WTC11 (cell line): ENCODE data around the gene OBSCN. TPM values are rescaled to one million over a fixed set of nuclear protein-coding genes. Genes with fewer than 3 reads are reported as not detected.

Source experiments
- ATAC-seq: fragments of 200-7000 bp; cut with Tn5 transposase; 2 replicates; pipeline ENCODE4 v1.10.0; 2021; ENCODE audit warnings: mild to moderate bottlenecking, moderate library complexity
- CTCF ChIA-PET: fragments of 300-600 bp; sonication (Branson Sonifier 250); formaldehyde crosslinking; loops from one replicate; lab custom pipeline; 2021; ENCODE audit warnings: antibody characterized with exemption; lab: Charles Lee
- POLR2A ChIA-PET: fragments of 350-600 bp; sonication (Branson Sonifier 250); formaldehyde crosslinking; loops from one replicate; lab custom pipeline; 2021; ENCODE audit warnings: antibody characterized with exemption; lab: Charles Lee
- DNase-seq: peaks from one replicate; pipeline ENCODE4 v3.0.0; 2021; ENCODE audit warnings: low spot score
- H3K27ac Mint-ChIP-seq: 2 replicates; pipeline ENCODE4 v1.8.0; 2021; ENCODE audit warnings: mixed read lengths
- H3K27me3 Mint-ChIP-seq: 2 replicates; pipeline ENCODE4 v1.8.0; 2021; ENCODE audit warnings: low read depth, mild to moderate bottlenecking, moderate library complexity, mixed read lengths
- H3K36me3 Mint-ChIP-seq: 2 replicates; pipeline ENCODE4 v1.8.0; 2021; ENCODE audit warnings: mixed read lengths
- H3K4me1 Mint-ChIP-seq: 2 replicates; pipeline ENCODE4 v1.8.0; 2022; ENCODE audit warnings: mixed read lengths
- H3K4me3 Mint-ChIP-seq: 2 replicates; pipeline ENCODE4 v1.8.0; 2021; ENCODE audit warnings: mild to moderate bottlenecking, moderate library complexity, mixed read lengths
- H3K9me3 Mint-ChIP-seq: 2 replicates; pipeline ENCODE4 v1.8.0; 2021; ENCODE audit warnings: mixed read lengths
- AR ChIP-seq: fragments of 250-450 bp; sonication (Bioruptor Pico); IDR thresholded peaks from 2 replicates; pipeline ENCODE4 v1.9.0; 2021; ENCODE audit warnings: mild to moderate bottlenecking
- ATF1 ChIP-seq: sonication (generic); formaldehyde crosslinking; IDR thresholded peaks from 2 replicates; pipeline ENCODE4 v1.8.1; 2023; ENCODE audit warnings: mild to moderate bottlenecking, moderate library complexity, missing genetic modification reagents
- CDX4 ChIP-seq: fragments of 250-450 bp; sonication (Bioruptor Pico); IDR thresholded peaks from 2 replicates; pipeline ENCODE4 v1.9.0; 2021; ENCODE audit warnings: moderate library complexity, mild to moderate bottlenecking, inconsistent platforms, borderline replicate concordance
- CREB1 ChIP-seq: sonication (generic); formaldehyde crosslinking; IDR thresholded peaks from 2 replicates; pipeline ENCODE4 v1.8.0; 2023; ENCODE audit warnings: mild to moderate bottlenecking, missing genetic modification reagents
- E2F5 ChIP-seq: sonication (generic); formaldehyde crosslinking; IDR thresholded peaks from 2 replicates; pipeline ENCODE4 v1.8.1; 2022; ENCODE audit warnings: mild to moderate bottlenecking, moderate library complexity, missing genetic modification reagents
- FOXP1 ChIP-seq: sonication (generic); formaldehyde crosslinking; IDR thresholded peaks from 2 replicates; pipeline ENCODE4 v1.8.0; 2022; ENCODE audit warnings: missing genetic modification reagents, mild to moderate bottlenecking, moderate library complexity, borderline replicate concordance
- MXD4 ChIP-seq: fragments of 250-450 bp; sonication (Bioruptor Pico); IDR thresholded peaks from 2 replicates; pipeline ENCODE4 v1.8.0; 2021; ENCODE audit warnings: mild to moderate bottlenecking, moderate library complexity, borderline replicate concordance
- NFE2L1 ChIP-seq: sonication (generic); formaldehyde crosslinking; IDR thresholded peaks from 2 replicates; pipeline ENCODE4 v1.8.1; 2023; ENCODE audit warnings: missing genetic modification reagents
- NR3C1 ChIP-seq: sonication (generic); formaldehyde crosslinking; conservative IDR thresholded peaks from 2 replicates; pipeline ENCODE4 v1.8.1; 2023; ENCODE audit warnings: low read depth, mild to moderate bottlenecking, missing genetic modification reagents
- SMAD4 ChIP-seq: sonication (generic); formaldehyde crosslinking; IDR thresholded peaks from 2 replicates; pipeline ENCODE4 v1.8.0; 2022; ENCODE audit warnings: mild to moderate bottlenecking, missing genetic modification reagents
- SOX15 ChIP-seq: fragments of 250-450 bp; sonication (Bioruptor Pico); IDR thresholded peaks from 2 replicates; pipeline ENCODE4 v1.9.0; 2021; ENCODE audit warnings: mild to moderate bottlenecking
- TEAD1 ChIP-seq: sonication (generic); formaldehyde crosslinking; IDR thresholded peaks from 2 replicates; pipeline ENCODE4 v1.8.0; 2022; ENCODE audit warnings: mild to moderate bottlenecking, missing genetic modification reagents
- TP53 ChIP-seq: sonication (generic); formaldehyde crosslinking; IDR thresholded peaks from 2 replicates; pipeline ENCODE4 v1.8.1; 2023; ENCODE audit warnings: mild to moderate bottlenecking, missing genetic modification reagents
- ZBTB21 ChIP-seq: sonication (generic); formaldehyde crosslinking; IDR thresholded peaks from 2 replicates; pipeline ENCODE4 v1.8.1; 2023; ENCODE audit warnings: mild to moderate bottlenecking, missing genetic modification reagents, borderline replicate concordance
- ZNF121 ChIP-seq: sonication (generic); formaldehyde crosslinking; IDR thresholded peaks from 2 replicates; pipeline ENCODE4 v1.8.0; 2023; ENCODE audit warnings: missing genetic modification reagents
- ZNF219 ChIP-seq: sonication (generic); formaldehyde crosslinking; IDR thresholded peaks from 2 replicates; pipeline ENCODE4 v1.8.0; 2023; ENCODE audit warnings: missing genetic modification reagents, mild to moderate bottlenecking, borderline replicate concordance
- ZNF281 ChIP-seq: sonication (generic); formaldehyde crosslinking; IDR thresholded peaks from 2 replicates; pipeline ENCODE4 v1.8.0; 2023; ENCODE audit warnings: mild to moderate bottlenecking, missing genetic modification reagents
- ZNF317 ChIP-seq: sonication (generic); formaldehyde crosslinking; IDR thresholded peaks from 2 replicates; pipeline ENCODE4 v1.8.1; 2023; ENCODE audit warnings: low read depth, mild to moderate bottlenecking, moderate library complexity, missing genetic modification reagents, borderline replicate concordance
- total RNA-seq: library from RNA; stranded (reverse); gene quantifications from 3 replicates; pipeline ENCODE4 v1.2.3, GENCODE V29; 2021
- TF ChIP-seq, protein P1 (sequence below): sonication (generic); formaldehyde crosslinking; IDR thresholded peaks from 2 replicates; pipeline ENCODE4 v1.8.1; 2023; ENCODE audit warnings: mild to moderate bottlenecking, missing genetic modification reagents
- TF ChIP-seq, protein P2 (sequence below): sonication (generic); formaldehyde crosslinking; IDR thresholded peaks from 2 replicates; pipeline ENCODE4 v1.8.1; 2023; ENCODE audit warnings: mild to moderate bottlenecking, missing genetic modification reagents, moderate library complexity
- TF ChIP-seq, protein P3 (sequence below): sonication (generic); formaldehyde crosslinking; IDR thresholded peaks from 2 replicates; pipeline ENCODE4 v1.8.1; 2022; ENCODE audit warnings: missing genetic modification reagents, borderline replicate concordance

The OBSCN gene
- total RNA-seq, 1 experiment from 2014 or later: 38.8 TPM

- no peak for ATAC-seq
- Mint-ChIP-seq H3K27me3 (no peaks in the 10 kb centered on the region), H3K27ac (no peak overlapping the region), H3K4me3 (no peak overlapping the region), H3K4me1 (no peaks in the 10 kb centered on the region), H3K9me3 (no peaks in the 10 kb centered on the region), H3K36me3 (no peaks in the 10 kb centered on the region)
- no peak for DNase-seq
- ChIA-PET POLR2A (no interaction called here), CTCF (interaction anchor here (0.9 to 1.3 kb wide), 2 partner anchors 11 to 46 kb away, joined by 3 read pairs; no protein-coding TSS in a partner anchor)
- TF ChIP-seq, protein P1, sequence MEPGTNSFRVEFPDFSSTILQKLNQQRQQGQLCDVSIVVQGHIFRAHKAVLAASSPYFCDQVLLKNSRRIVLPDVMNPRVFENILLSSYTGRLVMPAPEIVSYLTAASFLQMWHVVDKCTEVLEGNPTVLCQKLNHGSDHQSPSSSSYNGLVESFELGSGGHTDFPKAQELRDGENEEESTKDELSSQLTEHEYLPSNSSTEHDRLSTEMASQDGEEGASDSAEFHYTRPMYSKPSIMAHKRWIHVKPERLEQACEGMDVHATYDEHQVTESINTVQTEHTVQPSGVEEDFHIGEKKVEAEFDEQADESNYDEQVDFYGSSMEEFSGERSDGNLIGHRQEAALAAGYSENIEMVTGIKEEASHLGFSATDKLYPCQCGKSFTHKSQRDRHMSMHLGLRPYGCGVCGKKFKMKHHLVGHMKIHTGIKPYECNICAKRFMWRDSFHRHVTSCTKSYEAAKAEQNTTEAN: no peak
- TF ChIP-seq TP53 (CRISPR knock-in tag): no peak
- no peak for TF ChIP-seq ZNF281 (CRISPR knock-in tag)
- TF ChIP-seq ATF1 (CRISPR knock-in tag): no peak
- no peak for TF ChIP-seq ZNF219 (CRISPR knock-in tag)
- no peak for TF ChIP-seq NR3C1 (CRISPR knock-in tag)
- TF ChIP-seq NFE2L1 (CRISPR knock-in tag): no peak
- TF ChIP-seq CREB1 (CRISPR knock-in tag): no peak
- TF ChIP-seq ZNF121: no peak
- TF ChIP-seq AR (CRISPR knock-in tag): no peak
- TF ChIP-seq E2F5 (CRISPR knock-in tag): no peak
These were observed 31.2 kb upstream of the OBSCN start for GRCh38 chr1:228176461-228177182.

GRCh38 chr1:228177183-228177475 is 30.7 kb upstream of the OBSCN start:
- H3K27ac Mint-ChIP-seq: no peak overlapping the region
- DNase-seq: no peak
- ChIA-PET POLR2A (no interaction called here), CTCF (interaction anchor here (1.3 kb wide), 1 partner anchor 46 kb away, joined by 3 read pairs; no protein-coding TSS in a partner anchor)
- ATAC-seq: no peak
- H3K36me3 Mint-ChIP-seq: no peaks in the 10 kb centered on the region
- no peaks in the 10 kb centered on the region for H3K4me1 Mint-ChIP-seq
- no peak overlapping the region for H3K4me3 Mint-ChIP-seq
- no peaks in the 10 kb centered on the region for H3K27me3 Mint-ChIP-seq
- H3K9me3 Mint-ChIP-seq: no peaks in the 10 kb centered on the region
- TF ChIP-seq CDX4 (CRISPR knock-in tag) (no peak), SOX15 (CRISPR knock-in tag) (no peak), E2F5 (CRISPR knock-in tag) (no peak), FOXP1 (CRISPR knock-in tag) (no peak), SMAD4 (no peak), ZNF317 (CRISPR knock-in tag) (no peak), MXD4 (CRISPR knock-in tag) (no peak), ZBTB21 (CRISPR knock-in tag) (no peak), TEAD1 (CRISPR knock-in tag) (no peak)
- TF ChIP-seq, protein P2, sequence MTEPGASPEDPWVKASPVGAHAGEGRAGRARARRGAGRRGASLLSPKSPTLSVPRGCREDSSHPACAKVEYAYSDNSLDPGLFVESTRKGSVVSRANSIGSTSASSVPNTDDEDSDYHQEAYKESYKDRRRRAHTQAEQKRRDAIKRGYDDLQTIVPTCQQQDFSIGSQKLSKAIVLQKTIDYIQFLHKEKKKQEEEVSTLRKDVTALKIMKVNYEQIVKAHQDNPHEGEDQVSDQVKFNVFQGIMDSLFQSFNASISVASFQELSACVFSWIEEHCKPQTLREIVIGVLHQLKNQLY (CRISPR knock-in tag): no peak
- TF ChIP-seq, protein P3, sequence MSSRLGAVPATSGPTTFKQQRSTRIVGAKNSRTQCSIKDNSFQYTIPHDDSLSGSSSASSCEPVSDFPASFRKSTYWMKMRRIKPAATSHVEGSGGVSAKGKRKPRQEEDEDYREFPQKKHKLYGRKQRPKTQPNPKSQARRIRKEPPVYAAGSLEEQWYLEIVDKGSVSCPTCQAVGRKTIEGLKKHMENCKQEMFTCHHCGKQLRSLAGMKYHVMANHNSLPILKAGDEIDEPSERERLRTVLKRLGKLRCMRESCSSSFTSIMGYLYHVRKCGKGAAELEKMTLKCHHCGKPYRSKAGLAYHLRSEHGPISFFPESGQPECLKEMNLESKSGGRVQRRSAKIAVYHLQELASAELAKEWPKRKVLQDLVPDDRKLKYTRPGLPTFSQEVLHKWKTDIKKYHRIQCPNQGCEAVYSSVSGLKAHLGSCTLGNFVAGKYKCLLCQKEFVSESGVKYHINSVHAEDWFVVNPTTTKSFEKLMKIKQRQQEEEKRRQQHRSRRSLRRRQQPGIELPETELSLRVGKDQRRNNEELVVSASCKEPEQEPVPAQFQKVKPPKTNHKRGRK (CRISPR knock-in tag): no peak
